Measurements from ENCODE around the gene CLIC6.
"Not testable (repeated sequence)": the region's sequence is repeated elsewhere in the genome, so short reads cannot be mapped to it uniquely, and the experiment has no call there.

- TF ChIP-seq, protein P1, sequence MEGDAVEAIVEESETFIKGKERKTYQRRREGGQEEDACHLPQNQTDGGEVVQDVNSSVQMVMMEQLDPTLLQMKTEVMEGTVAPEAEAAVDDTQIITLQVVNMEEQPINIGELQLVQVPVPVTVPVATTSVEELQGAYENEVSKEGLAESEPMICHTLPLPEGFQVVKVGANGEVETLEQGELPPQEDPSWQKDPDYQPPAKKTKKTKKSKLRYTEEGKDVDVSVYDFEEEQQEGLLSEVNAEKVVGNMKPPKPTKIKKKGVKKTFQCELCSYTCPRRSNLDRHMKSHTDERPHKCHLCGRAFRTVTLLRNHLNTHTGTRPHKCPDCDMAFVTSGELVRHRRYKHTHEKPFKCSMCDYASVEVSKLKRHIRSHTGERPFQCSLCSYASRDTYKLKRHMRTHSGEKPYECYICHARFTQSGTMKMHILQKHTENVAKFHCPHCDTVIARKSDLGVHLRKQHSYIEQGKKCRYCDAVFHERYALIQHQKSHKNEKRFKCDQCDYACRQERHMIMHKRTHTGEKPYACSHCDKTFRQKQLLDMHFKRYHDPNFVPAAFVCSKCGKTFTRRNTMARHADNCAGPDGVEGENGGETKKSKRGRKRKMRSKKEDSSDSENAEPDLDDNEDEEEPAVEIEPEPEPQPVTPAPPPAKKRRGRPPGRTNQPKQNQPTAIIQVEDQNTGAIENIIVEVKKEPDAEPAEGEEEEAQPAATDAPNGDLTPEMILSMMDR (conservative IDR thresholded peaks at IDR 0.05 in 1 of 2, IDR thresholded peaks at IDR 0.05 in 1 of 2; ENCODE audit: extremely low read depth in 1 of 2, insufficient read depth in 1 of 2, low read depth in 1 of 2, low read length in 2 of 2): not testable (repeated sequence)
- not testable (repeated sequence) for TF ChIP-seq EZH2 (IDR thresholded peaks at IDR 0.05; ENCODE audit: borderline replicate concordance, low read length)
These were observed 1.1 kb downstream of the CLIC6 start for GRCh38 chr21:34669880-34670219.
